ENCODE data around the gene HPSE2.

The HPSE2 gene

GRCh38 chr10:98410759-98411158, 824.9 kb downstream of the HPSE2 start:
- DNase-seq, result no peak
- TF ChIP-seq GATA1 (IDR thresholded peaks at IDR 0.05; ENCODE audit: low read depth, low read length) (no peak), POLR2A (IDR thresholded peaks at IDR 0.05; ENCODE audit: low read length) (no peak)

GRCh38 chr10:98410135-98410743, 825.4 kb downstream of the HPSE2 start:
- TF ChIP-seq POLR2A (IDR thresholded peaks at IDR 0.05; ENCODE audit: low read length), result no peak
- TF ChIP-seq GATA1 (IDR thresholded peaks at IDR 0.05; ENCODE audit: low read depth, low read length), result no peak
- no peak for DNase-seq

GRCh38 chr10:98408799-98409198, 826.9 kb downstream of the HPSE2 start:
- TF ChIP-seq GATA1 (IDR thresholded peaks at IDR 0.05; ENCODE audit: low read depth, low read length) (no peak), POLR2A (IDR thresholded peaks at IDR 0.05; ENCODE audit: low read length) (no peak)

GRCh38 chr10:98407744-98408241, 827.9 kb downstream of the HPSE2 start:
- no peak for DNase-seq
- TF ChIP-seq POLR2A (IDR thresholded peaks at IDR 0.05; ENCODE audit: low read length) (no peak), GATA1 (IDR thresholded peaks at IDR 0.05; ENCODE audit: low read depth, low read length) (no peak)

More at GRCh38 chr10:98408799-98409198, 826.9 kb downstream of the HPSE2 start:
- no peak for DNase-seq
